CD4-positive, CD25-positive, alpha-beta regulatory T cell (primary cell): ENCODE results near the gene FGG. TPM values are rescaled to one million over a fixed set of nuclear protein-coding genes. Genes with fewer than 3 reads are reported as not detected.

Source experiments
- ATAC-seq, 2 donors: fragments of 150-1000 bp; cut with Tn5 transposase; one replicate each; pipeline ENCODE4 v1.10.0; 2021; ENCODE audit warnings: low read depth in 2 of 2, moderate number of reproducible peaks in 2 of 2, moderate library complexity in 1 of 2
- DNase-seq, 3 donors: peaks; one replicate each; pipeline versions ENCODE4 v3.0.0 to v3.0.0-alpha.2; 2012 to 2022; ENCODE audit warnings: mixed read lengths in 1 of 3
- H3K27ac ChIP-seq: one replicate; pipeline ENCODE4 v1.7.0; 2013; ENCODE audit warnings: mild to moderate bottlenecking, low read length; ENCODE audit not compliant: insufficient read depth, poor library complexity, severe bottlenecking
- H3K27me3 ChIP-seq: one replicate; pipeline ENCODE4 v1.7.0; 2013; ENCODE audit warnings: low read length; ENCODE audit not compliant: control insufficient read depth, insufficient read depth
- H3K36me3 ChIP-seq: one replicate; pipeline ENCODE4 v1.7.0; 2013; ENCODE audit warnings: mild to moderate bottlenecking, low read length, moderate library complexity; ENCODE audit not compliant: control insufficient read depth, insufficient read depth
- H3K4me1 ChIP-seq: 2 replicates; pipeline ENCODE4 v1.7.0; 2013; ENCODE audit warnings: mild to moderate bottlenecking, low read length; ENCODE audit not compliant: insufficient read depth, control insufficient read depth, poor library complexity, severe bottlenecking
- H3K4me3 ChIP-seq: one replicate; pipeline ENCODE4 v1.7.0; 2013; ENCODE audit warnings: low read depth, mild to moderate bottlenecking, low read length, moderate library complexity
- H3K9me3 ChIP-seq, 2 experiments: 1 replicate in 1 of 2; 2 replicates in 1 of 2; pipeline ENCODE4 v1.7.0; 2013; ENCODE audit warnings: low read length in 2 of 2, mild to moderate bottlenecking in 1 of 2, moderate library complexity in 1 of 2; ENCODE audit not compliant: control insufficient read depth in 2 of 2
- H3K27ac Mint-ChIP-seq, 3 donors: one replicate each; pipeline ENCODE4 v1.8.0; 2020 to 2022; ENCODE audit warnings: mild to moderate bottlenecking in 3 of 3, mixed read lengths in 3 of 3, moderate library complexity in 2 of 3
- H3K27me3 Mint-ChIP-seq: one replicate; pipeline ENCODE4 v1.8.0; 2022; ENCODE audit warnings: mild to moderate bottlenecking, mixed read lengths
- H3K36me3 Mint-ChIP-seq: one replicate; pipeline ENCODE4 v1.8.0; 2020; ENCODE audit warnings: mixed read lengths
- H3K4me1 Mint-ChIP-seq, 4 donors: one replicate each; pipeline ENCODE4 v1.8.0; 2020 to 2022; ENCODE audit warnings: mixed read lengths in 4 of 4, mild to moderate bottlenecking in 1 of 4
- H3K4me3 Mint-ChIP-seq, 4 donors: one replicate each; pipeline ENCODE4 v1.8.0; 2020 to 2022; ENCODE audit warnings: mild to moderate bottlenecking in 4 of 4, mixed read lengths in 4 of 4, moderate library complexity in 3 of 4
- H3K9me3 Mint-ChIP-seq, 7 donors: one replicate each; pipeline ENCODE4 v1.8.0; 2020 to 2022; ENCODE audit warnings: mixed read lengths in 7 of 7, mild to moderate bottlenecking in 3 of 7, moderate library complexity in 2 of 7
- polyA plus RNA-seq, 4 donors: library from polyadenylated mRNA; unstranded; fragments of 300-500 nt; fragmentation: Illumina TruSeq; gene quantifications; one replicate each; pipeline ENCODE4 v1.2.3, GENCODE V29; 2021
- total RNA-seq: library from RNA; stranded (reverse); gene quantifications from one replicate; pipeline ENCODE4 v1.2.3, GENCODE V29; 2022

FGG gene
- total and polyA plus RNA-seq, 5 donors from 2014 or later, result not detected

DNA sequence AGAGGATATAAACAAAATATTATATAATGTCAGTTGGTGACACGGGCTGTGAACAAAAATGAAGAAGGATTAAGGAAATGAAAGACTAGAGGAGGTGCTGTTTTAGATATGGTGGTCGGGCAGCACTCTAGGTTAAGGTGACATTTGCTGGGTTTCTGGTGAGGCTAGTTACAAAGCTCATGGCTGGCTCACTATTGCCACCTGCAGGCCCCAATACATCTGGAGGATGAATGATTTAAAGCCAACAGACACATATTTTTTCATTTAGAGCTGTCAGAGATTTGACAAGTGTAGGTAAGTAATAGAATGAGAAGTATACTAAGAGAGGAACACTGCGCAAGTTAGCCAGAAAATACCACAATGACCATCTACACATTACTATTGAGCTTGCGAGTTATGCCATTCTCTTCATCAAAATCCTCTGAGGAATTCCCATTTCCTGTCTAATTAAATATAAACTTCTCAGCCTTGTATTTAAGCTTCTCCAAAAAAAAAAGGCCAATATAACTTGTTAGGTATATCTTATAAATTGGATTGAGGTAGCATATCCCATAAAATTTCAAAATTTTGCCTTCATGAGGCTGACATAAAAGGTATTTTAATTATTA, 6.4 kb upstream of the FGG start:
- peak; percentile 4 to 74 (median 36) for DNase-seq
- Mint-ChIP-seq H3K36me3 (no peaks in the 10 kb centered on the region), H3K27me3 (peaks cover 16% of the 10 kb centered on the region), H3K9me3 (no peaks in the 10 kb centered on the region), H3K4me1 (peaks cover 0 to 4% (median 1%) of the 10 kb centered on the region in 4 donors), H3K27ac (no peak overlapping the region), H3K4me3 (no peak overlapping the region)
- ATAC-seq, result no peak
- Histone ChIP-seq H3K4me1 (no peaks in the 10 kb centered on the region), H3K36me3 (no peaks in the 10 kb centered on the region), H3K27ac (no peak overlapping the region), H3K9me3 (no peaks in the 10 kb centered on the region), H3K27me3 (no peaks in the 10 kb centered on the region), H3K4me3 (no peak overlapping the region)

DNA sequence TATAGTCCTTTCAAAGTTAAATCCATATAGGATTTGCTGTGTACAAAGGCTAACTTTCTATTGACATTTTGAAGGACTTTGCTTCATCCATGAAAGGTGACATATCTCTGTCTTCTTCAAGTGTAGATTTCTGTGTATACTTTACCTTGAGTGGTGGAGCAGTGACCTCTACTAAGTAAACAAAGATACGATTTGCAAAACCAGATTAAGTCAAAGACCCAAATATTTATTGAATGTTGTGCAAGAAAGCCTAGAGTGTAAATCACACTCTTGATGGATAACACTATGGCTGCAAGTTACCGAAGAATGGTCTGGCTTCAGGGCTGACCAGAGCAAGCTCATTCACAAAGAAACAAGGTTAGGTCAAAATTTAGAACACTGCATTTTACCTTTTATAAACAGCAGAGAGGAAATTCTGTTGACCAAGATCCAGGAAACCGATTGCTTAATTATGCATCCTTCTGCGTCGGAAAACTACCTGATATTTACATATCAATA, 5.4 kb upstream of the FGG start:
- Mint-ChIP-seq H3K36me3 (no peaks in the 10 kb centered on the region), H3K9me3 (no peaks in the 10 kb centered on the region), H3K27ac (no peak overlapping the region), H3K27me3 (peaks cover 16% of the 10 kb centered on the region), H3K4me3 (no peak overlapping the region), H3K4me1 (peaks cover 0 to 4% (median 1%) of the 10 kb centered on the region in 4 donors)
- Histone ChIP-seq H3K27me3 (no peaks in the 10 kb centered on the region), H3K4me3 (no peak overlapping the region), H3K36me3 (no peaks in the 10 kb centered on the region), H3K4me1 (no peaks in the 10 kb centered on the region), H3K27ac (no peak overlapping the region), H3K9me3 (no peaks in the 10 kb centered on the region)
- no peak for ATAC-seq
- DNase-seq, result no peak

DNA sequence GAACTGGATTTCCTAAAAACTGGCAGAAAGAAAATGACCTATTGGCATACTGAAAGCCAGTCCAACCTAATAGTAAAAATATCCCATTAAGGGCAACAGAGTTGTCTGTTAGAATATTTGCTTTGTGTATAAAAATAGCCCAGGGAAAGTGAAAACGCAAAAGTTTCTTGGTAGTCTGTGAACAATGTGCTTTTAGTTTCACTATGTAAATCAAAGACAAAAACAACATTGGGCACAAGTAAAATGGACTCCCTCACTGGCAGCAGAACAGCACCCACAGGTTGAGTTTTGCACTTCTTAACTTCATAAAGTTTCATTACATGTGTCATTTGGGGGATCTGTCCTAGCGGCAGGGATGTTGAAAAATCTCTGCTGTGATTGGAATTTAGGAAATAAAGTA, 4.3 kb upstream of the FGG start:
- peak in 1 of 3 donors; percentile 66 for DNase-seq
- ATAC-seq, result peak in 1 of 2 donors; percentile 39
- no peaks in the 10 kb centered on the region for H3K36me3 Mint-ChIP-seq
- Histone ChIP-seq H3K27ac (no peak overlapping the region), H3K36me3 (no peaks in the 10 kb centered on the region), H3K4me3 (no peak overlapping the region), H3K27me3 (no peaks in the 10 kb centered on the region), H3K9me3 (no peaks in the 10 kb centered on the region), H3K4me1 (no peaks in the 10 kb centered on the region)
- peaks cover 0 to 4% (median 1%) of the 10 kb centered on the region in 4 donors for H3K4me1 Mint-ChIP-seq
- H3K4me3 Mint-ChIP-seq, result no peak overlapping the region
- peaks cover 19% of the 10 kb centered on the region for H3K27me3 Mint-ChIP-seq
- peak overlapping the region in 2 of 3 donors; percentile 5 to 43 for H3K27ac Mint-ChIP-seq
- no peaks in the 10 kb centered on the region for H3K9me3 Mint-ChIP-seq

DNA sequence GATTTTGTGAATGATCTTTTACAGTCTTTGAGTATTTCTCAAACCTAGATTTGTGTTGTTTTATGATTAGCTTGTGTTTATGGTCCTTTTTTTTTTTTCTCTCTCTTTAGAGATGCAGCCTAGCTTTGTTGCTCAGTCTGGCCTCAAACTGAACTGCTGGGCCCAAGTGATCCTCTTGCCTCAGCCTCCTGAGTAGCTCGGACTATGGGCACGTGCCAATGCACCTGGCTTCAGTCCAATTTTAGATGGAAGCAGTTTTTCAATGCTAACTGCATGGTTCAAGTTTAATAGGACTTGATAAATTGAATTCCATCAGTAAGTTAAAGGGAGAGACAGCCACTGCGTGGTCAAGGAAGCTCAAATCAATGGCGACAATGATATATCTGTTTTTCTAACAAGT, 3.8 kb upstream of the FGG start:
- DNase-seq (no peak), ATAC-seq (no peak)
- Mint-ChIP-seq H3K4me1 (peaks cover 0 to 4% (median 1%) of the 10 kb centered on the region in 4 donors), H3K27ac (peak overlapping the region in 1 of 3 donors; percentile 43), H3K27me3 (peaks cover 19% of the 10 kb centered on the region), H3K36me3 (no peaks in the 10 kb centered on the region), H3K4me3 (no peak overlapping the region), H3K9me3 (no peaks in the 10 kb centered on the region)
- H3K27ac ChIP-seq, result no peak overlapping the region
- H3K27me3 ChIP-seq, result no peaks in the 10 kb centered on the region
- H3K36me3 ChIP-seq, result no peaks in the 10 kb centered on the region
- H3K9me3 ChIP-seq, result no peaks in the 10 kb centered on the region
- H3K4me3 ChIP-seq, result no peak overlapping the region
- no peaks in the 10 kb centered on the region for H3K4me1 ChIP-seq

DNA sequence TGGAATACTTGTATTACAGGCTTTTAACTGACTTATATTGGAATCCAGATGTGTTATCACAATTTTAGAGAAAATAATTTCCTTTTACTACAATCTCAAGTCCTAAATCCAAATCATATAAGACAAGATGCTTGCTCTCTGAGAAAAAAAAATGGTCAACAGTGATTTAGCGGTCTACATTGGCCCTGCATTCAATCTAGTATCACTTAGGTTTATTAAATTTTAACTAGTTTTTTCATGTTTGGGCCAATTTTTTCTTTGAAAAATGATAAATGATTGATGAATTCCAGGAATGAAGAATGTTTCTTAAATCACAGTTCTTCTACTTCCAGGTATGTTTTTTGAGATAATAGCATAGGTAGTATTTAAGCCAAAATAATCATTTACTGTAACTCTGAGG, 2.8 kb upstream of the FGG start:
- H3K4me3 ChIP-seq, result no peak overlapping the region
- no peaks in the 10 kb centered on the region for H3K27me3 ChIP-seq
- Mint-ChIP-seq H3K4me3 (no peak overlapping the region), H3K4me1 (peaks cover 0 to 4% (median 1%) of the 10 kb centered on the region in 4 donors), H3K9me3 (no peaks in the 10 kb centered on the region), H3K27me3 (peaks cover 19% of the 10 kb centered on the region), H3K36me3 (no peaks in the 10 kb centered on the region), H3K27ac (no peak overlapping the region)
- H3K9me3 ChIP-seq, result no peaks in the 10 kb centered on the region
- no peak for DNase-seq
- no peaks in the 10 kb centered on the region for H3K36me3 ChIP-seq
- H3K27ac ChIP-seq, result no peak overlapping the region
- no peak for ATAC-seq
- no peaks in the 10 kb centered on the region for H3K4me1 ChIP-seq

DNA sequence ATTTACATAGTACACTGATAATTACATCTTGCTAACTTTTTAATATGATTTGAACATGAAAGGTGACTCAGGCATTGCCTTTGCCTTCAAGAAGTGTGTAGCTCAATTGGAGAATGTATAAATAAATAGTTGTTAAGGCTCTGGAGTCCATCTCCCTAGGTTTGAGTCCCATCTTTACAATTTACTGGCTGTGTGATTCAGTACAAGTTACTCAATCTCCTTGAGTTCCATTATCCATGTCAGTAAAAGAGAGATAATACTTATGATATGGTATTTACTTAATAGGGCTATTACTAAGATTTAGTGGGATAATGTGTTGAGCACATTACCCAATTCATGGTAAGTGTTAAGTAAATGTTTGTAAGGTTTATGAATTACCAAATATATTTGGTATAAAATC, 1.9 kb upstream of the FGG start:
- H3K27me3 ChIP-seq, result peaks cover 3% of the 10 kb centered on the region
- no peak overlapping the region for H3K27ac ChIP-seq
- no peak overlapping the region for H3K27ac Mint-ChIP-seq
- no peaks in the 10 kb centered on the region for H3K9me3 ChIP-seq
- no peak for DNase-seq
- no peaks in the 10 kb centered on the region for H3K4me1 ChIP-seq
- H3K36me3 ChIP-seq, result no peaks in the 10 kb centered on the region
- no peak overlapping the region for H3K4me3 ChIP-seq
- H3K4me3 Mint-ChIP-seq, result no peak overlapping the region
- H3K9me3 Mint-ChIP-seq, result no peaks in the 10 kb centered on the region
- H3K4me1 Mint-ChIP-seq, result peaks cover 0 to 4% (median 1%) of the 10 kb centered on the region in 4 donors
- peaks cover 19% of the 10 kb centered on the region for H3K27me3 Mint-ChIP-seq
- no peaks in the 10 kb centered on the region for H3K36me3 Mint-ChIP-seq
- no peak for ATAC-seq

DNA sequence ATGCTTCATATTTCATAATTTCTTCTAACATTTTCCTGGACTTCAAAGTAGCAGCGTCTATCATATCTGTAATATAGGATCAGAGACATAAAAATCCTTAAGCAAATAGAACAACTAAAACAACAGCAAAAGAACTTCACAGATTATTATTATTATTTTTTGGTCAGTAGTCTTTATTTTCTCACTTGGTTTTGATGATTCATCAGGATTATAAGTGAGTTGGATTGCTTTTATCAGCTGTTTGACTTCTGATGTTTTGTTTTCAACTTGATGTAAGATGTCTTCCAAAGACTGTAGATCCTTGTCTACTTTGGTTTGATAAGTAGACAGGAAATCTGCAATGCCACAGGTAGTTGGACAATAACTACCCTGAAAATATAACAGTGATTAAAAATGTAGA, 623 bp downstream of the FGG start:
- no peaks in the 10 kb centered on the region for H3K36me3 Mint-ChIP-seq
- no peak for DNase-seq
- H3K9me3 Mint-ChIP-seq, result no peaks in the 10 kb centered on the region

DNA sequence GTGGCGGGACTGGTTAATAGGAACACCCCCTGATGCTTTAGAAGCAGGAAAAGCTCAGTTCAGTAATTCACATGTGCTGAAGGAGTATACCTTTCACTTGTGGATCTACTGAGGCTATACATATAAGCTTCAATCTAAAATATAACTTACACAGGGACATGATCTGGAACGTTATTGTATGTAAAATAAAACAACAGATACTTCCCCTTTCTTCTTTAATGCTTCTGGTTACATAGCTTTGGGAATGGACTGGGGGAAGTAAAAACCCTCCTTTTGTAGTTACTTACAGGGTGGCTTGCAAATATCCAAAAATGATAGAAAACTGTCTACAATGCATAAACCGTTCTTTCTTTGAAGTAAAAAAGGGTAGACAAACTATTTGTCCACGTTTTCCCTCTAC, 1.9 kb downstream of the FGG start:
- Histone ChIP-seq H3K4me3 (no peak overlapping the region), H3K36me3 (no peaks in the 10 kb centered on the region), H3K9me3 (no peaks in the 10 kb centered on the region), H3K27ac (no peak overlapping the region), H3K4me1 (no peaks in the 10 kb centered on the region), H3K27me3 (peaks cover 4% of the 10 kb centered on the region)
- H3K27me3 Mint-ChIP-seq, result peaks cover 23% of the 10 kb centered on the region
- H3K36me3 Mint-ChIP-seq, result peaks cover 3% of the 10 kb centered on the region
- DNase-seq (no peak), ATAC-seq (no peak)
- no peak overlapping the region for H3K27ac Mint-ChIP-seq
- peaks cover 0 to 2% (median 0%) of the 10 kb centered on the region in 7 donors for H3K9me3 Mint-ChIP-seq
- H3K4me3 Mint-ChIP-seq, result no peak overlapping the region
- no peaks in the 10 kb centered on the region for H3K4me1 Mint-ChIP-seq

More for the DNA sequence above, 623 bp downstream of the FGG start:
- Histone ChIP-seq H3K4me3 (no peak overlapping the region), H3K27me3 (peaks cover 4% of the 10 kb centered on the region), H3K4me1 (no peaks in the 10 kb centered on the region), H3K9me3 (no peaks in the 10 kb centered on the region), H3K27ac (no peak overlapping the region), H3K36me3 (no peaks in the 10 kb centered on the region)
- ATAC-seq, result no peak
- Mint-ChIP-seq H3K4me1 (peaks cover 0 to 4% (median 1%) of the 10 kb centered on the region in 4 donors), H3K27me3 (peaks cover 19% of the 10 kb centered on the region), H3K27ac (no peak overlapping the region), H3K4me3 (no peak overlapping the region)
